Measurements from ENCODE around the gene RALBP1. TPM values are rescaled to one million over a fixed set of nuclear protein-coding genes. Genes with fewer than 3 reads are reported as not detected.

RALBP1 gene
- total and polyA plus RNA-seq, 2 of the 8 experiments (the other 6 are each of a cell fraction or from before 2014, with no cell fraction given), result 40.3 to 67.8 TPM

- H4K5ac ChIP-seq (ENCODE audit: insufficient read length, low read depth, low read length), result no peak overlapping the region
- no peaks in the 10 kb centered on the region for H3K9me3 ChIP-seq (ENCODE audit: insufficient read depth in 2 of 2, low read depth in 1 of 2, low read length in 1 of 2)
- ChIA-PET CTCF (ENCODE audit: partially characterized antibody) (interaction anchor here (0.9 to 1.7 kb wide), 2 partner anchors 10 to 38 kb away, joined by 3 to 12 read pairs; no protein-coding TSS in a partner anchor), POLR2A (ENCODE audit: partially characterized antibody) (no interaction called here)
- no peak overlapping the region for H3K9ac ChIP-seq (replicated peaks in 1 of 4; ENCODE audit: extremely low read depth in 1 of 4, low read depth in 3 of 4, low read length in 3 of 4)
- H2BK120ac ChIP-seq (replicated peaks; ENCODE audit: low read depth, low read length), result no peak overlapping the region
- no peak overlapping the region for H4K91ac ChIP-seq (replicated peaks; ENCODE audit: insufficient read length, low read length)
- H2BK20ac ChIP-seq (ENCODE audit: low read length), result no peak overlapping the region
- H2BK15ac ChIP-seq (ENCODE audit: low read length), result no peak overlapping the region
- no peak overlapping the region for H2BK5ac ChIP-seq (ENCODE audit: low read depth, low read length)
- no peak for DNase-seq (ENCODE audit: low read depth in 1 of 2, low spot score in 2 of 2)
- FAIRE-seq, result no peak
- no peak overlapping the region for H3K4me3 ChIP-seq (ENCODE audit: extremely low read depth in 1 of 4, insufficient read depth in 2 of 4, low read depth in 3 of 4, low read length in 4 of 4)
- H3K4me1 ChIP-seq (replicated peaks in 1 of 4; ENCODE audit: control insufficient read depth in 3 of 4, insufficient read depth in 4 of 4, low read length in 3 of 4), result peaks cover 0 to 6% (median 3%) of the 10 kb centered on the region in 4 experiments; a peak in 4 of 7 replicates
- no peak overlapping the region for H3K56ac ChIP-seq (replicated peaks; ENCODE audit: insufficient read length, low read depth, low read length)
- no peak overlapping the region for H2BK12ac ChIP-seq (ENCODE audit: low read depth, low read length)
- no peak for TF ChIP-seq SP1 (IDR thresholded peaks at IDR 0.05; ENCODE audit: low read depth, low read length)
- no peak for TF ChIP-seq NANOG (IDR thresholded peaks at IDR 0.05; ENCODE audit: insufficient read depth, low read depth, low read length, poor library complexity, severe bottlenecking)
- TF ChIP-seq RAD21 (IDR thresholded peaks at IDR 0.05 in 1 of 2, conservative IDR thresholded peaks at IDR 0.05 in 1 of 2; ENCODE audit: low read depth in 2 of 2, low read length in 2 of 2), result no peak
- no peak for TF ChIP-seq RBBP5 (IDR thresholded peaks at IDR 0.05; ENCODE audit: borderline replicate concordance, low read depth, low read length)
- no peak for TF ChIP-seq SRF (IDR thresholded peaks at IDR 0.05; ENCODE audit: low read depth, low read length)
- TF ChIP-seq JUND (IDR thresholded peaks at IDR 0.05; ENCODE audit: low read length), result no peak
- peaks cover 8% of the 10 kb centered on the region for H3K23me2 ChIP-seq (ENCODE audit: low read depth, low read length)
- no peaks in the 10 kb centered on the region; a peak in 1 of 8 replicates for H3K36me3 ChIP-seq (ENCODE audit: control insufficient read depth in 2 of 4, insufficient read depth in 4 of 4, low read length in 3 of 4)
- no peak overlapping the region for H2AK5ac ChIP-seq (ENCODE audit: low read depth, low read length)
- peaks cover 4 to 77% of the 10 kb centered on the region in 2 experiments; a peak in 3 of 4 replicates for H3K79me2 ChIP-seq (ENCODE audit: control insufficient read depth in 1 of 2, insufficient read depth in 2 of 2, low read length in 2 of 2)
- H3K4ac ChIP-seq (replicated peaks; ENCODE audit: insufficient read length, low read depth, low read length), result no peak overlapping the region
- 93% methylated on average over 31 of the region's 31 CpGs; no CpG with 5 or more reads in 1 of the 2 experiments for WGBS, 2 experiments (ENCODE audit: extremely low coverage in 1 of 2, insufficient coverage in 1 of 2, insufficient read length in 1 of 2, insufficient replicate concordance in 2 of 2, low coverage in 1 of 2, low lambda C conversion rate in 2 of 2, missing lambda C conversion rate in 1 of 2)
- no peak overlapping the region for H3K27ac ChIP-seq (ENCODE audit: low read depth, low read length)
- no peaks in the 10 kb centered on the region for H4K20me1 ChIP-seq (replicated peaks in 1 of 2; ENCODE audit: control insufficient read depth in 1 of 2, insufficient read depth in 2 of 2, low read length in 2 of 2)
- H3K4me2 ChIP-seq (ENCODE audit: insufficient read depth in 1 of 2, low read depth in 2 of 2, low read length in 2 of 2), result no peak overlapping the region
- H2AFZ ChIP-seq (ENCODE audit: low read length), result no peak overlapping the region
- H3K79me1 ChIP-seq (ENCODE audit: low read depth, low read length), result peaks cover 2% of the 10 kb centered on the region; the same call in 1 of the 2 replicates
- H3K23ac ChIP-seq (ENCODE audit: insufficient read length), result no peak overlapping the region
- H4K8ac ChIP-seq (ENCODE audit: extremely low read depth, insufficient read depth, low read length), result no peak overlapping the region
- no peak overlapping the region for H3K18ac ChIP-seq (ENCODE audit: extremely low read depth, low read length)
- no peaks in the 10 kb centered on the region for H3K27me3 ChIP-seq (replicated peaks in 1 of 4; ENCODE audit: control insufficient read depth in 3 of 4, extremely low read depth in 1 of 4, insufficient read depth in 3 of 4, low read length in 3 of 4)
- no peak overlapping the region for H3K14ac ChIP-seq (ENCODE audit: insufficient read length)
Observed at GRCh38 chr18:9478545-9478944, 3.2 kb downstream of the RALBP1 start.

Measured in H1 (cell line).